Kidney (tissue), 14 donors: ENCODE results near the gene SH3BP4. TPM values are rescaled to one million over a fixed set of nuclear protein-coding genes. Genes with fewer than 3 reads are reported as not detected.

Source experiments
- DNase-seq, 5 donors: peaks; one replicate each; pipeline ENCODE4 v3.0.0-alpha.2; 2013 to 2020
- FAIRE-seq: peaks from 2 replicates; lab custom pipeline; 2012; peaks lifted over from hg19 to GRCh38; lab: Jason Lieb, UNC
- H3K27ac ChIP-seq, 2 donors: one replicate each; pipeline ENCODE4 v1.7.0; 2013; ENCODE audit warnings: low read depth in 2 of 2, low read length in 2 of 2, inconsistent platforms in 1 of 2
- H3K27me3 ChIP-seq: one replicate; pipeline ENCODE4 v1.7.1; 2013; ENCODE audit warnings: low read length, inconsistent platforms; ENCODE audit not compliant: control insufficient read depth, insufficient read depth
- H3K36me3 ChIP-seq, 3 donors: one replicate each; pipeline versions ENCODE4 v1.7.0 to v1.7.1; 2013; ENCODE audit warnings: low read length in 3 of 3, control low read depth in 1 of 3, inconsistent platforms in 1 of 3; ENCODE audit not compliant: insufficient read depth in 3 of 3, control insufficient read depth in 2 of 3
- H3K4me1 ChIP-seq, 3 donors: one replicate each; pipeline versions ENCODE4 v1.7.0 to v1.7.1; 2013; ENCODE audit warnings: low read length in 3 of 3, inconsistent platforms in 1 of 3, low read depth in 1 of 3; ENCODE audit not compliant: control insufficient read depth in 2 of 3, insufficient read depth in 2 of 3
- H3K4me3 ChIP-seq, 3 donors: one replicate each; pipeline versions ENCODE4 v1.7.0 to v1.8.1; 2013; ENCODE audit warnings: low read length in 3 of 3, control low read depth in 1 of 3, inconsistent platforms in 1 of 3
- H3K9ac ChIP-seq, 3 donors: one replicate each; pipeline versions ENCODE4 v1.7.0 to v1.7.1; 2013; ENCODE audit warnings: low read length in 3 of 3, control low read depth in 1 of 3, inconsistent platforms in 1 of 3
- H3K9me3 ChIP-seq, 3 donors: one replicate each; pipeline versions ENCODE4 v1.7.0 to v1.7.1; 2013; ENCODE audit warnings: low read length in 3 of 3, control low read depth in 1 of 3, inconsistent platforms in 1 of 3; ENCODE audit not compliant: control insufficient read depth in 2 of 3, insufficient read depth in 1 of 3
- intact Hi-C: fragments of 100-400 bp; cut with DNase I; formaldehyde crosslinking; loops from one replicate; pipeline ENCODE4 v1.11.1; 2022
- polyA plus RNA-seq: library from polyadenylated mRNA; stranded (reverse); fragments of 350-450 nt; fragmentation: Illumina TruSeq; extraction: RNeasy Lipid Tissue Mini Kit (QIAGEN cat#74804); gene quantifications from one replicate; pipeline ENCODE4 v1.2.3, GENCODE V29; 2014; ENCODE audit warnings: low read depth, low replicate concordance; ENCODE audit not compliant: insufficient read depth
- total RNA-seq: library from RNA; stranded (reverse); fragmentation: NEBNext Ultra II Directional; extraction: Animal tissue kit (Norgen Biotek cat#: 25700); gene quantifications from one replicate; pipeline ENCODE4 v1.2.1, GENCODE V29; 2021
- TF ChIP-seq, protein P1 (sequence below): IDR thresholded peaks from 3 replicates; pipeline ENCODE4 v1.5.1; 2012; ENCODE audit warnings: mild to moderate bottlenecking, moderate library complexity, borderline replicate concordance; ENCODE audit not compliant: insufficient read depth; ENCODE audit errors: extremely low read depth
- donor health status: control.
- donor health status: control.
- donor health status: control.
- donor health status: control.
- donor health status: control.
- donor health status: DM: yes; HTN: yes; CAD: no.
- donor health status: Normal renal cell carcinoma (clear cell type).

The SH3BP4 gene
- total and polyA plus RNA-seq, 2 donors from 2014 or later: 20.0 to 52.9 TPM

DNA sequence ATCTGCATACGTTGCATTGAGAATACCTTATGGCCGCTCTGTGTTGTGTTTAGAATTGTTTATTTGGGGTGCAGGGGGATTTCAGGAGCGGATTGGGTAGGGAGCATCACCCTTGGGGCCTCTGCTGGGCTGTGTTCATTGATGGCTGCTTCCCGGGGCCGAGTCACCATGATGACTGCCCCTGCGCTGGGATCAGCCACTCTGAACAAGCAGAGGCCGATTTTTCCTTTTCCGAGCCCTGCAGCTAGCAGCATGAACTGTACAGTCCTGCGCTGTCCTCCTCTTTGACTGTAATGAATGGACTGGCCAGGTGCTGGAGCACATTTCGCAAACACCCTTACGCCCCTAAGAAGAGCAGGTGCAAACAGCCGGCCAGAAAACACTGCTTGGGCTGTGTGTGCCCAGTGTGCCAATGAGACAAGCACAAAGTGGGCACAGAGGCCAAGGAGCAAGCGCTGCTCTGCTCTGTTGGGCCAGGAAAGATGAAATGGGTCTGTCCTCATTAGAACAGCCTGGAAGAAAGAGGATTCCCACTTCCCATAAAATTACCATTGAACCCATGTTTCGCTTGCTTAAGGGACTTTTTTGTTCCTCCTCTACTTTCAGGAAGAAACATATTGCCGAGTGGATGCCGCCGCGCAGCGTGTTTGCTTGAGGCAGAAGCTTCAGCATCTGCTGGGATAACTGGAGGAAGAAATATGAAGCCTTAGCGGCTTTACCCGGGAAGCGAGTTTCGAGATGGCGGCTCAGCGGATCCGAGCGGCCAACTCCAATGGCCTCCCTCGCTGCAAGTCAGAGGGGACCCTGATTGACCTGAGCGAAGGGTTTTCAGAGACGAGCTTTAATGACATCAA lies 82.7 kb downstream of the SH3BP4 start:
- TF ChIP-seq, protein P1, sequence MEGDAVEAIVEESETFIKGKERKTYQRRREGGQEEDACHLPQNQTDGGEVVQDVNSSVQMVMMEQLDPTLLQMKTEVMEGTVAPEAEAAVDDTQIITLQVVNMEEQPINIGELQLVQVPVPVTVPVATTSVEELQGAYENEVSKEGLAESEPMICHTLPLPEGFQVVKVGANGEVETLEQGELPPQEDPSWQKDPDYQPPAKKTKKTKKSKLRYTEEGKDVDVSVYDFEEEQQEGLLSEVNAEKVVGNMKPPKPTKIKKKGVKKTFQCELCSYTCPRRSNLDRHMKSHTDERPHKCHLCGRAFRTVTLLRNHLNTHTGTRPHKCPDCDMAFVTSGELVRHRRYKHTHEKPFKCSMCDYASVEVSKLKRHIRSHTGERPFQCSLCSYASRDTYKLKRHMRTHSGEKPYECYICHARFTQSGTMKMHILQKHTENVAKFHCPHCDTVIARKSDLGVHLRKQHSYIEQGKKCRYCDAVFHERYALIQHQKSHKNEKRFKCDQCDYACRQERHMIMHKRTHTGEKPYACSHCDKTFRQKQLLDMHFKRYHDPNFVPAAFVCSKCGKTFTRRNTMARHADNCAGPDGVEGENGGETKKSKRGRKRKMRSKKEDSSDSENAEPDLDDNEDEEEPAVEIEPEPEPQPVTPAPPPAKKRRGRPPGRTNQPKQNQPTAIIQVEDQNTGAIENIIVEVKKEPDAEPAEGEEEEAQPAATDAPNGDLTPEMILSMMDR: no peak
- H3K36me3 ChIP-seq: no peaks in the 10 kb centered on the region
- no peak overlapping the region for H3K9ac ChIP-seq
- H3K27me3 ChIP-seq: no peaks in the 10 kb centered on the region
- FAIRE-seq (no peak), DNase-seq (no peak)
- H3K27ac ChIP-seq: no peak overlapping the region
- no peaks in the 10 kb centered on the region for H3K4me1 ChIP-seq
- H3K4me3 ChIP-seq: no peak overlapping the region
- no peaks in the 10 kb centered on the region for H3K9me3 ChIP-seq
- intact Hi-C loops: no loop called here

DNA sequence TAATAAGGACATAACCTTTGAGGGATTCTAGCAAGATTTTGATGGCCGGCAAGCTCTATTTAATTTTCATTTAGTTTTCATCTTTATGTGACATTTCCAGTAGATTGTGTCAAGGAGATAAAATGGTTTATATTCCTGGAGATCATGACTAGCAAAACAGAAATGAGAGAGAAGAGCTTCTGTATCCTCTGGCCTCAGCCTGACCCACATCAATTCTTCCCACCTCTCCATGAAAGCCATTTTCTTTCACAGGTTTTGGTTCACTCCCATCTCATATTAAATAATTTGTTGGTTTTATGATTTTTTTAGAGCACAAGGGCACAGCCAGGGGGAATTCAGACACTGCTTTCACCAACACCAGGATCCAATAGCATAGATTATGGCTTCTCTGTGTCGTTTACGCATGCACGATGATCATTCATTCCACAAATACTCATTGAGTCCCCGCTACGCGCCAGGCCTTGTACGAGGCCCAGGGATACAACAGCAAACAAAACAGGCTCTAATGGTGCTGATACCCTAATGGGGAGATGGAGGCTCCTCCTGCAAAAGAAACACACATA lies 85.9 kb downstream of the SH3BP4 start:
- TF ChIP-seq, protein P1: no peak
- intact Hi-C loops: no loop called here
- Histone ChIP-seq H3K4me3 (no peak overlapping the region), H3K27me3 (no peaks in the 10 kb centered on the region), H3K4me1 (no peaks in the 10 kb centered on the region), H3K9me3 (no peaks in the 10 kb centered on the region), H3K36me3 (peaks cover 0 to 19% (median 6%) of the 10 kb centered on the region in 3 donors), H3K9ac (no peak overlapping the region), H3K27ac (no peak overlapping the region)
- no peak for DNase-seq
- no peak for FAIRE-seq

- Histone ChIP-seq H3K36me3 (peaks cover 0 to 24% (median 9%) of the 10 kb centered on the region in 3 donors), H3K27ac (no peak overlapping the region), H3K9me3 (no peaks in the 10 kb centered on the region), H3K4me1 (peaks cover 0 to 2% (median 0%) of the 10 kb centered on the region in 3 donors), H3K4me3 (no peak overlapping the region), H3K27me3 (no peaks in the 10 kb centered on the region), H3K9ac (no peak overlapping the region)
- TF ChIP-seq, protein P1: no peak
- no peak for DNase-seq
- intact Hi-C loops: no loop called here
- FAIRE-seq: no peak
Measured at GRCh38 chr2:235041221-235041917, 89.6 kb downstream of the SH3BP4 start.
